Brain microvascular endothelial cell (primary cell): Measurements from ENCODE around the gene CCDC85B.

Experiments used
- DNase-seq: peaks from one replicate; pipeline ENCODE4 v3.0.0-alpha.2; 2020
- H3K27ac ChIP-seq: fragments of 250-450 bp; sonication (Bioruptor Pico); 2 replicates; pipeline ENCODE4 v1.5.1; 2020; ENCODE audit warnings: mild to moderate bottlenecking, moderate library complexity
- H3K27me3 ChIP-seq: fragments of 250-450 bp; sonication (Bioruptor Pico); replicated peaks from 2 replicates; pipeline ENCODE4 v1.5.1; 2020; ENCODE audit warnings: mild to moderate bottlenecking
- H3K36me3 ChIP-seq: fragments of 250-450 bp; sonication (Bioruptor Pico); replicated peaks from 2 replicates; pipeline ENCODE4 v1.5.1; 2020; ENCODE audit warnings: mild to moderate bottlenecking
- H3K4me3 ChIP-seq: 2 replicates; pipeline ENCODE4 v1.5.1; 2011; ENCODE audit warnings: low read depth, mild to moderate bottlenecking, control low read depth, low read length, moderate library complexity
- in situ Hi-C: cut with HindIII; loops from 2 replicates; pipeline ENCODE4 v1.10.0; 2017; ENCODE audit warnings: low sequenced_read_pairs, low pct_ligation_motif_present
- TF ChIP-seq, protein P1 (sequence below): IDR thresholded peaks from 2 replicates; pipeline ENCODE4 v1.5.1; 2011; ENCODE audit warnings: low read depth, mild to moderate bottlenecking, moderate library complexity, low read length, control low read depth, inconsistent platforms; ENCODE audit errors: missing control alignments

Gene CCDC85B

DNA sequence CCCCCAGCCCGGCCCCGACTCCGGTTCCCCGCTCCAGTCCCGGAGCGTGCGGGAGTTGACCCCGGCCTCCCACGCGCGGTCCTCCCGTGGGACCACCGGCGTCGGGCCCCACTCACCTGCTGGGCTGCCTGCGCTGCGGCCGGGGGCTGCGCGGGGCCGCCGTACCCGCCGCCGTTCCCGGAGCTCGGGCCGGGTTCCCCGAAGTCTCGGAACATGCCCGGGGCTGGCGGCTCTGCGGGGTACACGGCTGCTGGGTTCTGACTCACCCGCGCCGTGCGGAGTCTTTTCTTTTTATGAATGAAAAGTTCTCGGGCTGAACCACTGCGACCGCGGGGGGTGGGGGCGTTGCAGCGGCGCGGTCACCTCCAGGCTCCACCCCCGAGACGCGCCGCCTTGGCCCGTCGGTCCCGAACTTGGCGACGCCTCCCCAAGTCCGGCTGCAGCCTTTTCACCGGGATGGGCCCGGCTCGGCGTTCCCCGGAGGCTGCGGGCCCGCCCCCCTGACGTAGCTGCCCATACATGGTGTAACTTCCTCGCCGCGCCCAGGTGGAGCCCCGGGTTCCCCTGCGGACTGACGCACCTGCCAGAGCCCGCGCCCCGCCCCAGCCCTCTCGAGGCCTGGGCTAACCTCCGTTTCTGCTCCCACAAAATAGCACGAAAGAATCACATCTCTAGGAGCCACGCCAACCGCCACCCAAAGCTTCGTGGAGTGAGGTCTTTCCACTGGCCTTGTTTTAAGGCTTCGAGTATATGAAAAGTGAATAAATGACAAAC is 9.8 kb downstream of the CCDC85B start, which contains the start of gene FOSL1:
Gene FOSL1, minus strand, starts transcription at position 264 of the 774 bp plus-strand sequence. Its CDS starts 49 bp downstream, at position 215.
- in situ Hi-C loops = no loop called here
- H3K36me3 ChIP-seq = peaks cover 25% of the 10 kb centered on the region
- DNase-seq = peak; percentile 93
- peak within 1 kb of the TSS; percentile 95 for H3K4me3 ChIP-seq
- H3K27ac ChIP-seq = peak within 1 kb of the TSS; percentile 90
- H3K27me3 ChIP-seq = no peaks in the 10 kb centered on the region
- TF ChIP-seq, protein P1, sequence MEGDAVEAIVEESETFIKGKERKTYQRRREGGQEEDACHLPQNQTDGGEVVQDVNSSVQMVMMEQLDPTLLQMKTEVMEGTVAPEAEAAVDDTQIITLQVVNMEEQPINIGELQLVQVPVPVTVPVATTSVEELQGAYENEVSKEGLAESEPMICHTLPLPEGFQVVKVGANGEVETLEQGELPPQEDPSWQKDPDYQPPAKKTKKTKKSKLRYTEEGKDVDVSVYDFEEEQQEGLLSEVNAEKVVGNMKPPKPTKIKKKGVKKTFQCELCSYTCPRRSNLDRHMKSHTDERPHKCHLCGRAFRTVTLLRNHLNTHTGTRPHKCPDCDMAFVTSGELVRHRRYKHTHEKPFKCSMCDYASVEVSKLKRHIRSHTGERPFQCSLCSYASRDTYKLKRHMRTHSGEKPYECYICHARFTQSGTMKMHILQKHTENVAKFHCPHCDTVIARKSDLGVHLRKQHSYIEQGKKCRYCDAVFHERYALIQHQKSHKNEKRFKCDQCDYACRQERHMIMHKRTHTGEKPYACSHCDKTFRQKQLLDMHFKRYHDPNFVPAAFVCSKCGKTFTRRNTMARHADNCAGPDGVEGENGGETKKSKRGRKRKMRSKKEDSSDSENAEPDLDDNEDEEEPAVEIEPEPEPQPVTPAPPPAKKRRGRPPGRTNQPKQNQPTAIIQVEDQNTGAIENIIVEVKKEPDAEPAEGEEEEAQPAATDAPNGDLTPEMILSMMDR = no peak

DNA sequence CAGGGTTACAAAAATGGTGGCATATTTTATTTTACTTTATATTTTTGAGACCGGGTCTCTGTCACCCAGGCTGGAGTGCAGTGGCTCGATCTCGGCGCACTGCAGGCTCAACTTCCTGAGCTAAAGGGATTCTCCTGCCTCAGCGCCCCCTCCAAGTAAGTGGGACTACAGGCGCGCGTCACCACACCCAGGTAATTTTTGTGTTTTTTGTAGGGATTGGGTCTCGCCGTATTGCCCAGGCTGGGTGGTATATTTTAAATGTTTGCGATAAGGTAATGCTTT is 10.4 kb downstream of the CCDC85B start:
- Histone ChIP-seq H3K36me3 (peaks cover 19% of the 10 kb centered on the region), H3K27ac (peak overlapping the region; percentile 59), H3K27me3 (no peaks in the 10 kb centered on the region), H3K4me3 (no peak overlapping the region)
- no peak for DNase-seq
- in situ Hi-C loops = no loop called here
- TF ChIP-seq, protein P1 = no peak

DNA sequence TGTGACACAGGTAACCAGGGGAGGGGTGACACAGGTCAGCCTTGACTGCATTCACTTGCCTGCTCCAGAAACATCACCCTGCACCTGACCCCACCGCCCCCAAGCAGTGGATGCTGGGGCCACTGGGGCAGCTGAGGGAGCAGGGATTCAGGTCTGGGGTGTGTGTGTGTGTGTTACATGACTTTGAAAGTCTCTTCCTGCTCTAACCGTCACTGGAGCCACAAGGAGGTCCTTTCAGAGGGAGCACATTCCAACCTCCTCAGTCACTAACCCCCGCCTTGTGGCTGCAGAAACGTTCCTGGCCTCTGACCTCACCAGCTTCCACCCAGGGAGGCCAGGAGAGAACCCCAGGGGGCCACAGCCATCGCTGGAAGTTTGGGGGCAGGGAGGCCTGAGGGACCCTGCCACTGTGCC is 12.6 kb downstream of the CCDC85B start:
- in situ Hi-C loops = no loop called here
- peak overlapping the region; percentile 67 for H3K27ac ChIP-seq
- no peak overlapping the region for H3K4me3 ChIP-seq
- peaks cover 4% of the 10 kb centered on the region for H3K36me3 ChIP-seq
- TF ChIP-seq, protein P1 = no peak
- peak; percentile 76 for DNase-seq
- H3K27me3 ChIP-seq = no peaks in the 10 kb centered on the region

DNA sequence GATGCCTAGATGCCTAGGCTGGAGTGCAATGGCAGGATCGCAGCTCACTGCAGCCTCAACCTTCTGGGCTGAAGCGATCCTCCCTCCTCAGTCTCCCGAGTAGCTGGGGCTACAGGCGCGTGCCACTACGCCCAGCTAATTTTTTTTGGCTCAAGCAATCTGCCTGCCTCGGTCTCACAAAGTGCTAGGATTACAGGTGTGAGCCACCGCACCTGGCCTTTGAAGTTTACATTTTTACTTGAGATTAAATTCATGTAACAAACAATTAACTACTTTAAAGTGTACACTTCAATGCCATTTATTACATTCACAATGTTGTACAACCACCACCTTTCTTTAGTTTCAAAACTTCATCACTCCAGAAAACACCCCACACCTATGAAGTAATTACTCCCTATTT is 13.2 kb downstream of the CCDC85B start:
- H3K4me3 ChIP-seq = no peak overlapping the region
- in situ Hi-C loops = no loop called here
- DNase-seq = no peak
- TF ChIP-seq, protein P1 = no peak
- H3K27ac ChIP-seq = no peak overlapping the region
- no peaks in the 10 kb centered on the region for H3K27me3 ChIP-seq
- H3K36me3 ChIP-seq = peaks cover 2% of the 10 kb centered on the region

DNA sequence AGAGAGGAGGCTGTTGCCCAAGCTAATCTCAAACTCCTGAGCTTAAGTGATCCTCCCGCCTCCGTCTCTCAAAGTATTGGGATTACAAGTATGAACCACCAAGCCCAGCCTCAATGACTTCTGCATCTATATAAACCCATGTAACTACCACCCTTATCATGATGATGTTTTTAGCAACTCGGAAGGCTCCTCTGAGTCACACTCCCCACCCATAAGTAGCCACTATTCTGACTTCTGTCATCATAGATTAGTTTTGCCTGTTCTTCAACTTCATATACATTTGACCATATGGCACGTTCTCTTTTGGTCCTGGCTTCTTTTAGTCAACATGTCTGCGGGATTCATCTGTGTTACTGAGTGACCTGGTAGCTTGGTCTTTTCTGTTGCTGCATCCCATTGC is 16.1 kb downstream of the CCDC85B start:
- in situ Hi-C loops = no loop called here
- TF ChIP-seq, protein P1 = no peak
- DNase-seq = no peak
- H3K27me3 ChIP-seq = no peaks in the 10 kb centered on the region
- H3K27ac ChIP-seq = no peak overlapping the region
- no peak overlapping the region for H3K4me3 ChIP-seq
- H3K36me3 ChIP-seq = no peaks in the 10 kb centered on the region

DNA sequence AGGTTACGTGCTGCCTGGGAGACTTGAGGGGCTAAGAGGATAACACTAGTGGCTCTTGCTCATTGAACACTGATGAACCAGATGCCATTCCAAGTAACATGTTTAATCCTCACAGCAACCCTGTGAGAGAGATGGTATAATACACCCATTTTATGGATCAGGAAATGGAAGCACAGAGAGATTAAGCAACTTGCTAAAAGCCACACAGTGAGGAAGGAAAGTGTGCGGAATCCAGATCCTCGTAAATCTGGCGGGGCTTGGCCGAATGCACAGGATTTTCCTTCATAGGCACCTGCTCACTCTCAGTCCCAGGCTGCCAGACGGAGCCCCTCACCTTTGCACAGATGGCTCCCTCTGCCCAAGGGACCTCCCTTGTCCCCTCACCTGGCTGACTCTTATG is 17.4 kb downstream of the CCDC85B start:
- in situ Hi-C loops = no loop called here
- TF ChIP-seq, protein P1 = no peak
- Histone ChIP-seq H3K4me3 (no peak overlapping the region), H3K27ac (no peak overlapping the region), H3K36me3 (no peaks in the 10 kb centered on the region), H3K27me3 (no peaks in the 10 kb centered on the region)
- DNase-seq = no peak
